Liver (tissue), 3 donors: ENCODE data around the gene MINK1.

Source experiments
- NR2F2 ChIP-seq: IDR thresholded peaks from 2 replicates; pipeline ENCODE4 v1.6.1; 2016; ENCODE audit warnings: antibody characterized with exemption
- REST ChIP-seq: IDR thresholded peaks from 2 replicates; pipeline ENCODE4 v1.6.1; 2016; ENCODE audit warnings: antibody characterized with exemption, mild to moderate bottlenecking
- TF ChIP-seq, protein P1 (sequence below): fragments of 150-350 bp; IDR thresholded peaks from 2 replicates; pipeline ENCODE4 v1.5.1; 2017; ENCODE audit warnings: improper control_type of control experiment, low read depth, low read length; ENCODE audit not compliant: missing input control
- donor health status: healthy.
- donor health status: healthy.

DNA sequence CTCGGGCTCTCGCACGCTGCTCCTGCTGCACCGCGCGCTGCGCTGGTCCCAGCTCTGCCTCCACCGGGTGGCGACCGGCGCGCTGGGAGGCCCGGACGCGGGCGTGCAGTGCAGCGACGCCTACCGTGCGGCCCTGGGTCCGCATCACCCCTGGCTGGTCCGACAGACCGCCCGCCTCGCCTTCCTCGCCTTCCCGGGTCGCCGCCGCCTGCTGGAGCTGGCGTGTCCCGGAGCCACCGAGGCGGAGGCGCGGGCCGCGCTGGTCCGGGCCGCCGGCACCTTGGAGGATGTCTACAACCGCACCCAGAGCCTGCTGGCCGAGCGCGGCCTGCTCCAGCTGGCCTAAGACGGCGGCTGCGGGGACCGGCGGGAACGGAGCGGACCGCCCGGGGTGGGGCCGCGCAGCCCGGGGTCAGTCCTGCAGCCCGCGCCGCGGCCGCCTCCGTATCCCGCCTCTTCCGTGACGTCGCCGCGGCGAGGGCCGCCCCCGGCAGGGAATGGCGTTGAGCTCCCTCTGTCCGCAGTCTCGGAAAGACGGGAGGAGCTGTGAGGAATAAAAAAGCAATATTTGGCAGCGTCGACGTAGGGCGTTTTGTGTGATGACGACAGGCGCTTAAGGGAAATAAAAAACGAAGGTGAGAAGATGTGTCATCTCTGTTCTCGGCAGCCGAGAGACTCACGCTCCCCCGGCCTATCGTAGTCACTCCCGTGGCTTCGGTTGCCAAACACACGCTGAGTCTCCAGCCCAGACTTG lies 43.0 kb upstream of the MINK1 start:
- TF ChIP-seq, protein P1, sequence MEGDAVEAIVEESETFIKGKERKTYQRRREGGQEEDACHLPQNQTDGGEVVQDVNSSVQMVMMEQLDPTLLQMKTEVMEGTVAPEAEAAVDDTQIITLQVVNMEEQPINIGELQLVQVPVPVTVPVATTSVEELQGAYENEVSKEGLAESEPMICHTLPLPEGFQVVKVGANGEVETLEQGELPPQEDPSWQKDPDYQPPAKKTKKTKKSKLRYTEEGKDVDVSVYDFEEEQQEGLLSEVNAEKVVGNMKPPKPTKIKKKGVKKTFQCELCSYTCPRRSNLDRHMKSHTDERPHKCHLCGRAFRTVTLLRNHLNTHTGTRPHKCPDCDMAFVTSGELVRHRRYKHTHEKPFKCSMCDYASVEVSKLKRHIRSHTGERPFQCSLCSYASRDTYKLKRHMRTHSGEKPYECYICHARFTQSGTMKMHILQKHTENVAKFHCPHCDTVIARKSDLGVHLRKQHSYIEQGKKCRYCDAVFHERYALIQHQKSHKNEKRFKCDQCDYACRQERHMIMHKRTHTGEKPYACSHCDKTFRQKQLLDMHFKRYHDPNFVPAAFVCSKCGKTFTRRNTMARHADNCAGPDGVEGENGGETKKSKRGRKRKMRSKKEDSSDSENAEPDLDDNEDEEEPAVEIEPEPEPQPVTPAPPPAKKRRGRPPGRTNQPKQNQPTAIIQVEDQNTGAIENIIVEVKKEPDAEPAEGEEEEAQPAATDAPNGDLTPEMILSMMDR, result peak; percentile 74
- TF ChIP-seq NR2F2, result no peak
- no peak for TF ChIP-seq REST
